Stimulated activated CD4-positive, alpha-beta T cell treated with anti-CD3 and anti-CD28 coated beads, Interleukin-4, amount 100 ng/mL, for 4 hours (primary cell): Measurements from ENCODE around the gene ADD2.
"Not testable (repeated sequence)": the region's sequence is repeated elsewhere in the genome, so short reads cannot be mapped to it uniquely, and the experiment has no call there.

ENCODE experiments used
- DNase-seq, 2 experiments: peaks; one replicate each; pipeline ENCODE4 v3.0.0-alpha.2; 2020

ADD2 gene

DNA sequence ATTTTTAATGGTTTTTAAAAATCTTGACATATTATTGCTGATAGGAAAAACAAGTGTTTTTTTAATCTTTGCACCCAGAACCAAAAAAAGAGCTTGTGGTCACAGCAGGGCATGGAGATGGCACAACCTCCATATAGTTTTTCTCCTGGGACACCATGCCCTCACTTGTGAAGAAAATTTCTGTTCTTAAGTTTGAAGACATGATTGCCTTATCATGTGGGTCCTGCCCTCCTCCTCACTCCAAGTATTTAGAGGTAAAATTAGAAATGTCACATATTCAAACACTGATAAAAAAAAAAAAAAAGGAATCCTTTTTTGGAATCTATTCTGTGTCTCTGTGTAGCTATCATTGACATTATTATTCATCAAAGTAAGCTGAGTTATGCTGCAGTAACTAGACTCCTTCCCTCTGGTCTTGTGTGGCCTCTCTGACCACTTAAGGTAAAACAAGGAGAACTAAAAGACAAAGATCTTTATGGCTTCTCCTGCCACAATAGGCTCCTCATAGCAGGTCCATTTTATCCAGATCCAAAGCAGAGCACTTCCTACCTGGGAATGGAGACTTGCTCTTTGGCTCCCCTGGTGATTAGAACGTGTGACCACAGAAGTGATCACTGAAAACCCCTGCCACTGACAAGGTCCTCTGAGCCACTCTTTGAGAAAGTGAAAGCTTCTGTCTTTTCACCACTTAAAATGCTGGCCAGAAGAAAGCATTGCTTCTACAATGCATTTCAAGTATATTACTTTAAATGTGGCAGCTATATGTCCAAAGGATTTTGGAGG is 19.8 kb downstream of the ADD2 start:
- DNase-seq, result no peak

GRCh38 chr2:70747284-70747683 is 20.7 kb downstream of the ADD2 start:
- DNase-seq, result no peak

DNA sequence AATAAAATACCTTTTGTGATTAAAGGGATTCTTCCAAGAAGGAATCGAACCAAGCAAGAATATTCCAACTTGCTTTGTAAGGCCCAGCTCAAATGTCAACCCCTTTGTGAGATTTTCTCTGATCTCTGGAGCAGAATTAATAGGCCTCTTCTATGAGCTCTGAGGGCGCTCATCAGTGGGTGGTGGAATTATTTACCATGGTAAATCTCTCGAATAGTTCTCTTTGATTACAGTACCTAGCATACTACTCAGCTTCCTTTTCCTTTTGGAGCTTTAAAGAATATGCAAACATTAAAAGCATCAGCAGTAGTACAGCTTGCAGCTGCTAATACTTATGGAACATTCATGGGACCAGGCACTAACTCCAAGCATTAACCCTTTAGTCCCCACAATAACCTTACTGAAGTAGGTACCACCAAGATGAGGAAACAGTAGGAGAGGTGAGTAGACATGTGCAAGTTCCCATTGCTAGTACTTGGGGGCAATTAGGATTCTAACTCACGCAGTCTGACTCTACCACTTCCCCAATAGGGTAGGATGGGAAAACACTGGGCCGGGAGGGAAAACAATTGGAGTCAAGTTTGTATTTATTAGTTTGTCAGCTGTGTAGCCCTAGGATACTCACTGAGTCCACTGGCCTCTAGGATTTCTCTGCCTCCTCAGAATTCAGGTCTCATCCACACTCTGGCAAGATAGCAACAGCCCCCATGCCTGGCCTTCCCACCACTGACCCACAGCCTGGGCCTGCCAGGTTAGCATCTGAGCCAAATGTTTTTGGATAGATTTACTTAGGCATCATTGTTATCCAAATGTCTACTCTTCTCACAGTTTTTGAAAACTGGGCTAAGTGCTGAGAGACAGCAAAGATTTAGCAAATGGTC is 21.7 kb downstream of the ADD2 start:
- DNase-seq, result no peak

- no peak for DNase-seq
Measured at GRCh38 chr2:70745276-70745825, 22.6 kb downstream of the ADD2 start.

GRCh38 chr2:70744397-70744796 is 23.6 kb downstream of the ADD2 start:
- DNase-seq, result no peak

- no peak for DNase-seq
Measured at GRCh38 chr2:70743677-70744076, 24.3 kb downstream of the ADD2 start.

- DNase-seq, result no peak
Measured at GRCh38 chr2:70743068-70743467, 24.9 kb downstream of the ADD2 start.

- DNase-seq, result not testable (repeated sequence)
Measured at GRCh38 chr2:70739492-70739891, 28.5 kb downstream of the ADD2 start.

GRCh38 chr2:70738159-70738558 is 29.8 kb downstream of the ADD2 start:
- no peak for DNase-seq

- DNase-seq, result no peak
Measured at GRCh38 chr2:70735071-70735470, 32.9 kb downstream of the ADD2 start.

DNA sequence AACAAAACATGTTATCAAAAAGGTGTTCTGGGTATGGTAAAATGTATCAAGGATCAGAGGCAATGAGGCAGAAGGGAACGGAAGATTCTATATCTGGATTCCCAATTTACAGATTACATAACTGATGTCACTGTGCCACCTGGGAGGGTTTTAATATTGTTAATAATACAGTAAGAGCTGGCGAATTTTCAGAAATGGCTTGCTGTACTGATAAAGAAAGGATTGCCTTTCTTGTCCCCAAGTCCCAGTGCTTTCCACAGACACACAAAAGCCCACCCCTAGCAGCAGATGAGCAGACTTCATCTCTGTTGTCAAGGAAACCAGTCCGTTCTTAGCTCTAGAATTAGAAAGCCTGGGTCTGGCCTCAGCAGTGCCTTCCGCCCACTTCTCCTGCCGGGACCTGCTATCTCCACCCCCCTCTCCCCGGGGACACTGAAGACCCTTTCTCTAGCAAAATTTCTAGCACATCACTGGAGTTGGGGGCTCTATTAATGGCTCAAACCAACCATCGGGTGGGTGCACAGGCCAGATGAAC is 34.3 kb downstream of the ADD2 start:
- DNase-seq, result no peak

GRCh38 chr2:70732766-70733645 is 35.0 kb downstream of the ADD2 start:
- no peak for DNase-seq

DNA sequence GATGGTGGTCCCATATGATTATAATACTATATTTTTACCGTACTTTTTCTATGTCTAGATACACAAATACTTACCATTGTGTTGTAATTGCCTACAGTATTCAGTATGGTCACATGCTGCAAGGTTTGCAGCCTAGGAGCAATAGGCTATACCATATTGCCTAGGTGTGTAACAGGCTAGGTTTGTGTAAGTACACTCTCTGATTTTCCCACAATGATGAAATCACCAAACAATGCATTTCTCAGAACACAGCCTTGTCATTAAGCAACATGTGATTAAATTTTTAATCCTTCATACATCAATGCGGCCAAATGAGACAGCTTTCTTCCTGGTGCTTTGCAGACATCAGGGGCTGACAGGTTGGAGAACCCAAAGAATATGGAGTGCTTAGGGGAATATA is 37.3 kb downstream of the ADD2 start:
- no peak for DNase-seq

GRCh38 chr2:70729647-70730046 is 38.4 kb downstream of the ADD2 start:
- no peak for DNase-seq

GRCh38 chr2:70728128-70728527 is 39.9 kb downstream of the ADD2 start:
- DNase-seq, result no peak

DNA sequence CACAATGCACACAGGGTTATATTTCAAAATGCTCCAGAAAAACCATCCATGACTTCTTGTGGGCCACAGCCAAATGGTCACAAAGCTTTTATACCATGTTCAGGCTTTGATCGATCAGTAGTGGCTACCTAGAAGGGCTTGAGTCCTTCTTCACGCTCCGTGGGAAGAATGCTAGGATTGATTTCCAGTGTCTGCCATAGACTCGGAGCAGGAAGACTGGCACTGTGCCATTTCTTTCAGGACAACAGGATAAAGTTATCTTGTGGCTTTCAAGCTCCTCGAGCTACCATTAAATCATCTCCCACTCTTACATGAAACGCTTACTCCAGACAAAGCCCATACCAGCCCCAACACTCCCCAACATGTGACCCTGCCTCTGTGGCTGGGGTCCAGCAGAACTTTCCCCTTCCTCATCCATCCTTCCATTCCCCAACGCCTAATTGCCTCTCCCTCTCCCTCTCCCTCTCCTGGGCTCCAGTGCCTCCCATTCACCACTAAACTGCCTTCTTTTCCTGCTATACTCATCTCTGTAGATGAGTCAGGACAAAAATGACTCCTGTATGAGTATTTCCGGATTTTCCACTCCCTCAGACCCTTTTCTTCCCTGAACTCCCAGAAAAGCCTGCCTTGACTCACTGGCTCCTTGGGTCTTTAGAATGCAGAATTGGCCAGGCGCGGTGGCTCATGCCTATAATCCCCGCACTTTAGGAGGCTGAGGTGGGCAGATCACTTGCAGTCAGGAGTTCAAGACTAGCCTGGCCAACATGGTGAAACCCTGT is 40.9 kb downstream of the ADD2 start:
- no peak for DNase-seq

GRCh38 chr2:70725505-70725904 is 42.5 kb downstream of the ADD2 start:
- no peak for DNase-seq

DNA sequence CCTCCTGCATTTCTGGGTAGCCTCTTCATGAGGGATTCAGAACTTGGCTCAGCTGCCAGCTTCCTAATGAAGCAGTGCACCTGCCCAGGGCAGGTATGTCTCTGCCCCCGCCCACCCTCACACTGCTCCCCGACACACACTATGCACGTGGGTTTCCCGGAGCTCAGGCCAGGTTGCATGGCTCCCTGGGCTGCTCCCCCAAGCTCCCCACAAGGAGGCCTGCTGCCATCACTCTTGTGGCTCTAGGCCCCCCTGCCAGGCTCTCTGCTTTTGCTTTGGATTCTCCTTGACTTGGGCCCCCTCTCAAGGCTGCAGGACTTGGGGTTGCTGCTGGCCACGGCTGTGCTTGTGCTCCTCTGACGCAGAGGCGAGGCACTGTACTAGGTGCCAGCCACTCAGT is 43.6 kb downstream of the ADD2 start:
- no peak for DNase-seq

DNA sequence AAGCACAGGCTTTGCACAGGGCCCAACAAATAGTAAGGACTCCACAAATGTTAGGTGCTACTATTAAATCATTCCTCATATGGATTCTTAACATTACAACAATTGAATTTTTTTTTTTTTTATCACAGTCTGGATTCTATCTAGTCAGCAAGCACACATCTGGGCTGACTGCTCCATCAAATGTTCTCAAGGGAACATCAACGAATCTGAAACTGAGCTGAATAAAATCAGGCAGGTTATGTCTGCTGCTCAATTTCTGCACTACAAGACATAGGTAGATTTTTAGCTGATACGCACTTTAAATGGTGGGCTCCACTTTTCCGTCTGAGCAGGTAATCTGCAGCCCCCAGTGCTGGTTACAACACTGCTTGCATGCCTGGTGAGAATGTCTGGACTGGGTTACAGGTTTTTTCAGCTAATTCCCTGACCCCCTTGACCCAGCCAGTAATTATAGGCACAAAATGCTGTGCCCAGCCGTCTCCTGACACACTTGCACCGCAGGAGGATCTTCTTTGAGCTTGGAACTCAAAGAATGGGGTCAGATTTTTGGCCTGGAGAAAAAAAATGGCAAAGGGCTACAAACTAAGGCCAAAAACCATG is 44.6 kb downstream of the ADD2 start:
- no peak for DNase-seq

DNA sequence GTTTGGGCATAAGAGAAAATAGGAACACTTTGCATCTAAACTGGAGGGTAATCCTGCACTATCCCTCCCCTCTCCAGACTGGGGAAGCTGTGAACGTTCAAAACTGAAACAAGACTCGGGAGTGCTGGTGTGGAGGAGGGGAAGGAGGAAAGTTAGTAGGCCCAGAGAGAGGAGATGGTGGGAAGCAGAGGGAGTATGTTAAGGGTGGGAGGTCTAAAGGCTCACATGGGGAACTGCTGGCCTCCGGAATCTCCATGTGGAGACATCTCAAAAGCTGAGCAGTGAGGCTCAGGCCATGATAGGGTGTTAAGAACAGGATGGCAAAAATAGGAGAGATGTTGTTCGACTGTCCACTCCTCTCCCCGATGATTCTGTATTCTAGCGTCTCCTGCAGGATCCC is 47.9 kb downstream of the ADD2 start:
- no peak for DNase-seq

DNA sequence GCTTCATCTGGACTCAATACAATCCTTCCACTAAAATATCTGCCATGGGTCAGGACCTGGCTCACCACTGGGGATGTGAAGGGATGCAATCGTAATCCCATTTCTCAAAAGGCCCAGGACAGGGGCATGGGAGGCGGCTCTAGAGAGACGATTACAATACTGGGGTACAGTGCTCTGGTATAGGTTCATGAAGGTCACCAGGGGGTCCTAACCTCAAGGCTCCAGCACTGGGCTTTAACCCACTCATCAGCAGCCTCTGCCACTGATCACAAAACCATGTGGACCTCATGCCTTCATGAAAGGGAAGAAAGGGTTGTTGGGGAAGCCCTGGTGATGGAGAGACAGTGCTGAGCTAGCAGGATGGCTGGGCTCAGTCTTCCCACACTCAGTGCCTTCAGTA is 48.8 kb downstream of the ADD2 start:
- no peak for DNase-seq
